ENCODE data around the gene RNGTT.

Gene RNGTT

DNA sequence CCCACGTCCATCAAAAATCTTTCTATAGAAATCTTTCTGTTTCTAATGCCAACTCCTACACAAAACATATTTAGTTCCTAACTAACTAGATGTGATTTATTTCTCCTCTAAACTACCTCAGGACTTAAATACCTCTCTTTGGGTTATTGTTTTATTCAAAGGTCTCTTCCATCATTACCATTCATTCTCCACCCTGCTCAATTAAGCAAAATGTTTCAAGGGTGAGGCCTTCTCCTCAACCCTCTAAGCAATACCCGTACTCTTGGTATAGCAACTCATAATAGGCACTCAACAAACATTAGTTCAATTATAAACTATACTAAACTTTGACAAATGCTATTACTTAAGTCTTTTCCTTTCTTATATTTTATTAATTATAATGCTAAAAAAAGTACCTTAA lies 111.4 kb downstream of the RNGTT start:
- Histone ChIP-seq H3K9ac (ENCODE audit: low read depth, low read length, poor library complexity, severe bottlenecking) (no peak overlapping the region), H2AFZ (ENCODE audit: low read length) (no peak overlapping the region), H3K27me3 (ENCODE audit: insufficient read depth, low read length, poor library complexity, severe bottlenecking) (no peaks in the 10 kb centered on the region), H3F3A (ENCODE audit: low read depth) (no peaks in the 10 kb centered on the region), H3K4me2 (ENCODE audit: low read depth, low read length, poor library complexity, severe bottlenecking) (no peak overlapping the region), H3K36me3 (ENCODE audit: insufficient read depth, low read length) (0 out of 2 replicates have a peak, but pooled peaks cover 10% of the 10 kb centered on the region), H3K4me3 (ENCODE audit: low read length, poor library complexity, severe bottlenecking) (no peak overlapping the region), H4K20me1 (ENCODE audit: insufficient read depth, low read length, poor library complexity, severe bottlenecking) (no peaks in the 10 kb centered on the region), H3K9me2 (replicated peaks; ENCODE audit: low read depth, low read length) (no peaks in the 10 kb centered on the region), H3K79me2 (ENCODE audit: insufficient read depth, low read length) (no peaks in the 10 kb centered on the region), H3K4me1 (ENCODE audit: insufficient read depth, low read length, poor library complexity, severe bottlenecking) (no peaks in the 10 kb centered on the region), H3K9me3 (ENCODE audit: insufficient read depth, low read depth, low read length) (no peaks in the 10 kb centered on the region)
- no peak for TF ChIP-seq EZH2phosphoT487 (IDR thresholded peaks at IDR 0.05; ENCODE audit: borderline replicate concordance)
- TF ChIP-seq, protein P1, sequence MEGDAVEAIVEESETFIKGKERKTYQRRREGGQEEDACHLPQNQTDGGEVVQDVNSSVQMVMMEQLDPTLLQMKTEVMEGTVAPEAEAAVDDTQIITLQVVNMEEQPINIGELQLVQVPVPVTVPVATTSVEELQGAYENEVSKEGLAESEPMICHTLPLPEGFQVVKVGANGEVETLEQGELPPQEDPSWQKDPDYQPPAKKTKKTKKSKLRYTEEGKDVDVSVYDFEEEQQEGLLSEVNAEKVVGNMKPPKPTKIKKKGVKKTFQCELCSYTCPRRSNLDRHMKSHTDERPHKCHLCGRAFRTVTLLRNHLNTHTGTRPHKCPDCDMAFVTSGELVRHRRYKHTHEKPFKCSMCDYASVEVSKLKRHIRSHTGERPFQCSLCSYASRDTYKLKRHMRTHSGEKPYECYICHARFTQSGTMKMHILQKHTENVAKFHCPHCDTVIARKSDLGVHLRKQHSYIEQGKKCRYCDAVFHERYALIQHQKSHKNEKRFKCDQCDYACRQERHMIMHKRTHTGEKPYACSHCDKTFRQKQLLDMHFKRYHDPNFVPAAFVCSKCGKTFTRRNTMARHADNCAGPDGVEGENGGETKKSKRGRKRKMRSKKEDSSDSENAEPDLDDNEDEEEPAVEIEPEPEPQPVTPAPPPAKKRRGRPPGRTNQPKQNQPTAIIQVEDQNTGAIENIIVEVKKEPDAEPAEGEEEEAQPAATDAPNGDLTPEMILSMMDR (conservative IDR thresholded peaks at IDR 0.05; ENCODE audit: low read length), result no peak

DNA sequence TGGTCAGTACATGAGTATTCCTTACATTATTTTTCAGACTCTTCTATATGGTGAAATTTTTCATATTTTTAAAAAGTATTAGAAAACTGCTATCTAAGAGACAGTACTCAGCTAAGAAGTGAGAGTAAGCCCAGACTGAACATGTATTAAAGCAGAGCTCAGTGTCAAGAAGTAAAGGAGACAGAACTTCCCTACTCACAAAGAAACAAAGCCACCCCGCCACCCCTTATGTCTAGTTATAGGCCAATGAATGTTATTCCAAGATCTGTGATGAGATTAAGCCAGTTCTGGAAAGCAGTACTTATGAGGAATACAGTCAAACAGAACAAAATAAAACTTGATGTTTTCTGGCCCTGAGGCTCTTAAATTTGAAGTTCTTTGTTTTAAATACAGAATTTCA lies 114.5 kb downstream of the RNGTT start:
- no peaks in the 10 kb centered on the region for H4K20me1 ChIP-seq (ENCODE audit: insufficient read depth, low read length, poor library complexity, severe bottlenecking)

DNA sequence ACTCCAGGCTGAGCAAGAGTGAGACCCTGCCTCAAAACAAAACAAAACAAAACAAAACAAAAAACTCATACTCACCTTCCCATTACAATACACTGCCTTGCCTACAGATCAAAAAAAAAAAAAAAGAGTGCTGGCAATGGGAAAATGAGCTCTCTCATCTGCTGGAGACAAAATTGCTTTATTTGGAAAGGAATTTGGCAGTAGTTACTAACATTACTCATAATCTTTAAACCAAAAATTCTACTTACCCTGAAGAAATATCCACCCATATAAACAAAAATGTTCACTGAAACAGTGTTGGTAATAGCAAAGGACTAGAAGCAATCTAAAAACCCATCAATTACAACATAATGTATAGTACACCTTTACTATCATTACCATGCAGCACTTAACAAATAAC lies 120.4 kb downstream of the RNGTT start:
- Histone ChIP-seq H3F3A (ENCODE audit: low read depth) (no peaks in the 10 kb centered on the region), H3K9me3 (ENCODE audit: insufficient read depth, low read depth, low read length) (no peaks in the 10 kb centered on the region), H3K36me3 (ENCODE audit: insufficient read depth, low read length) (peaks cover 27% of the 10 kb centered on the region; the same call in 1 of the 2 replicates), H3K9ac (ENCODE audit: low read depth, low read length, poor library complexity, severe bottlenecking) (no peak overlapping the region), H3K79me2 (ENCODE audit: insufficient read depth, low read length) (no peaks in the 10 kb centered on the region), H4K20me1 (ENCODE audit: insufficient read depth, low read length, poor library complexity, severe bottlenecking) (no peaks in the 10 kb centered on the region), H3K4me3 (ENCODE audit: low read length, poor library complexity, severe bottlenecking) (no peak overlapping the region), H3K4me2 (ENCODE audit: low read depth, low read length, poor library complexity, severe bottlenecking) (no peak overlapping the region), H3K27me3 (ENCODE audit: insufficient read depth, low read length, poor library complexity, severe bottlenecking) (no peaks in the 10 kb centered on the region), H2AFZ (ENCODE audit: low read length) (no peak overlapping the region), H3K9me2 (replicated peaks; ENCODE audit: low read depth, low read length) (no peaks in the 10 kb centered on the region), H3K4me1 (ENCODE audit: insufficient read depth, low read length, poor library complexity, severe bottlenecking) (no peaks in the 10 kb centered on the region)
- no peak for TF ChIP-seq EZH2phosphoT487 (IDR thresholded peaks at IDR 0.05; ENCODE audit: borderline replicate concordance)
- TF ChIP-seq, protein P1 (conservative IDR thresholded peaks at IDR 0.05; ENCODE audit: low read length), result no peak

More for the DNA sequence above, 114.5 kb downstream of the RNGTT start:
- Histone ChIP-seq H3K9ac (ENCODE audit: low read depth, low read length, poor library complexity, severe bottlenecking) (no peak overlapping the region), H3K79me2 (ENCODE audit: insufficient read depth, low read length) (no peaks in the 10 kb centered on the region), H3K4me1 (ENCODE audit: insufficient read depth, low read length, poor library complexity, severe bottlenecking) (no peaks in the 10 kb centered on the region), H3K9me3 (ENCODE audit: insufficient read depth, low read depth, low read length) (no peaks in the 10 kb centered on the region), H3K4me2 (ENCODE audit: low read depth, low read length, poor library complexity, severe bottlenecking) (no peak overlapping the region), H3K4me3 (ENCODE audit: low read length, poor library complexity, severe bottlenecking) (no peak overlapping the region), H2AFZ (ENCODE audit: low read length) (no peak overlapping the region), H3K36me3 (ENCODE audit: insufficient read depth, low read length) (peaks cover 20% of the 10 kb centered on the region; the same call in 1 of the 2 replicates), H3K9me2 (replicated peaks; ENCODE audit: low read depth, low read length) (no peaks in the 10 kb centered on the region), H3K27me3 (ENCODE audit: insufficient read depth, low read length, poor library complexity, severe bottlenecking) (no peaks in the 10 kb centered on the region), H3F3A (ENCODE audit: low read depth) (no peaks in the 10 kb centered on the region)
- TF ChIP-seq, protein P1 (conservative IDR thresholded peaks at IDR 0.05; ENCODE audit: low read length), result no peak
- TF ChIP-seq EZH2phosphoT487 (IDR thresholded peaks at IDR 0.05; ENCODE audit: borderline replicate concordance), result no peak

All from Loucy (cell line).